Spleen (tissue), 7 donors: Measurements from ENCODE around the gene RHOV.

Experiments used
- CTCF ChIP-seq, 11 experiments: fragments of 200-600 bp in 7 of 11; fragments of 450-650 bp in 4 of 11; sonication (generic) in 4 of 11; IDR thresholded peaks in 8 of 11; conservative IDR thresholded peaks in 3 of 11; 1 replicate in 7 of 11; 2 replicates in 4 of 11; pipeline versions ENCODE4 v1.4.0 to v1.8.0; 2016 to 2021; ENCODE audit warnings: antibody characterized with exemption in 11 of 11, inconsistent platforms in 4 of 11, mild to moderate bottlenecking in 1 of 11
- POLR2AphosphoS5 ChIP-seq, 3 donors: sonication (generic); formaldehyde crosslinking; IDR thresholded peaks; one replicate each; pipeline ENCODE4 v1.5.1; 2017; ENCODE audit warnings: antibody characterized with exemption in 3 of 3
- donor health status: DM: no; HTN: no; CAD: no; lungs with moderate emphysema.
- donor health status: DM: no; HTN: no; CAD: no.
- donor health status: DM: no; HTN: no; CAD: no.

GRCh38 chr15:40918799-40919392, 44.9 kb upstream of the RHOV start:
- TF ChIP-seq CTCF (IDR thresholded peaks at IDR 0.05 in 8 of 11, conservative IDR thresholded peaks at IDR 0.05 in 3 of 11) (no peak), POLR2AphosphoS5 (IDR thresholded peaks at IDR 0.05) (no peak)
